ENCODE data around the gene LONRF2. TPM values are rescaled to one million over a fixed set of nuclear protein-coding genes. Genes with fewer than 3 reads are reported as not detected.
A peak's percentile ranks its signal among the peaks of the same experiment; 100 is the strongest.

The LONRF2 gene
- total and polyA plus RNA-seq, 8 donors, result 2.5 to 4.6 (median 3.4) TPM

DNA sequence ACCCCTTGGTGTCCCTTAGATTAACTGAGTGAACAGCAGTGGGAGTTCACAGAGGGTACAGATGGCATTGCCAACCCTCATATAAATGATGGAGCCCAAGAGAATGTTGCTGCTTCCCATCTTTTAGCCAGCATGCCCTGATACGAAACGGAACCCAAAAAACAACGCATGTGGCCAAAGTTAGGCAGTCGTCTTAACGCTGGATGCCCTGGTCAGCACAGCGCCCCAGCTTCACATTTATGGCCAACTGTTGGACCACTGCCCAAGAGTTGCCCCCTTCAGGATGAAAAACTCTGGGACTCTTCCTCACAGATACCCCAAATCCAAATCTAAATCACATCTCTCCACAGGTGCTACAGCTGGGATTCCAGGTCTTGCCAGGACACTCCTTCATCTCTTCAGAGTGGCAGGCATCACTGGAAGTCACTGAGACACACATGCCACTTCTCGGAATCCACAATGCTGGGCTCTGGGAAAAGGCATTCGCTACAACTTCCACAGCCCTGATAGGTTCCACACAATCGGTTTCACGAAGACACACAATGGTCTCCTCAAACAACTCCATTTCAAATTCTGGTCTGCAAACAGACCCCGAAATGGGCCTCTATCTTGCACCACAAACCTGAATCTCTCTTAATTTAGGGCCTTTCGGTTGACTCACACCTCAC, 44.6 kb downstream of the LONRF2 start:
- Histone ChIP-seq H3K36me3 (no peaks in the 10 kb centered on the region), H3K4me1 (no peaks in the 10 kb centered on the region), H3K27ac (no peak overlapping the region), H3K4me3 (no peak overlapping the region), H3K9me3 (no peaks in the 10 kb centered on the region), H3K27me3 (no peaks in the 10 kb centered on the region)
- ATAC-seq, result no peak
- DNase-seq, result no peak
- TF ChIP-seq, protein P1, sequence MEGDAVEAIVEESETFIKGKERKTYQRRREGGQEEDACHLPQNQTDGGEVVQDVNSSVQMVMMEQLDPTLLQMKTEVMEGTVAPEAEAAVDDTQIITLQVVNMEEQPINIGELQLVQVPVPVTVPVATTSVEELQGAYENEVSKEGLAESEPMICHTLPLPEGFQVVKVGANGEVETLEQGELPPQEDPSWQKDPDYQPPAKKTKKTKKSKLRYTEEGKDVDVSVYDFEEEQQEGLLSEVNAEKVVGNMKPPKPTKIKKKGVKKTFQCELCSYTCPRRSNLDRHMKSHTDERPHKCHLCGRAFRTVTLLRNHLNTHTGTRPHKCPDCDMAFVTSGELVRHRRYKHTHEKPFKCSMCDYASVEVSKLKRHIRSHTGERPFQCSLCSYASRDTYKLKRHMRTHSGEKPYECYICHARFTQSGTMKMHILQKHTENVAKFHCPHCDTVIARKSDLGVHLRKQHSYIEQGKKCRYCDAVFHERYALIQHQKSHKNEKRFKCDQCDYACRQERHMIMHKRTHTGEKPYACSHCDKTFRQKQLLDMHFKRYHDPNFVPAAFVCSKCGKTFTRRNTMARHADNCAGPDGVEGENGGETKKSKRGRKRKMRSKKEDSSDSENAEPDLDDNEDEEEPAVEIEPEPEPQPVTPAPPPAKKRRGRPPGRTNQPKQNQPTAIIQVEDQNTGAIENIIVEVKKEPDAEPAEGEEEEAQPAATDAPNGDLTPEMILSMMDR (IDR thresholded peaks at IDR 0.05), result no peak
- intact Hi-C loops (cut with DNase I), result no loop called here

DNA sequence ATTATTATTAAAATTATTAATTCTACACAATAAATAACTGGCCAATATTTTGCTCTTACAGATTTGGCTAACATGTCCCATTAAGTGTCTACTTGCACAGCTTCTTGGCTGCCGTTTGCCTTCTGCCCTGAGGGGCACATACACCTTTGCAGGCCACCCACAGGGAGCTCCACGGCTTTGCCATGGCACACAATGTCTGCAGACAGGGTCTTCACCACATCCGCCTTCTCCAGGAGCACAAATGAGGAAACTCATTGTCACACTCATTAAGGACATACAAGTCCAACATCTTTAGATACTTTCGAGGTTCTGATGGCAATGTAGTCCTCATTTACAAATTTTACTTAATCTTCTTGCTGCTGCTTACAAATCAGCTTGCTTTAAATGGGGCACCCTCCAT, 45.6 kb downstream of the LONRF2 start:
- no peak for DNase-seq
- H3K4me1 ChIP-seq, result no peaks in the 10 kb centered on the region
- no peak for ATAC-seq
- no peaks in the 10 kb centered on the region for H3K27me3 ChIP-seq
- H3K9me3 ChIP-seq, result no peaks in the 10 kb centered on the region
- no peak overlapping the region for H3K27ac ChIP-seq
- no peak overlapping the region for H3K4me3 ChIP-seq
- TF ChIP-seq, protein P1 (IDR thresholded peaks at IDR 0.05), result no peak
- intact Hi-C loops (cut with DNase I), result no loop called here
- H3K36me3 ChIP-seq, result no peaks in the 10 kb centered on the region

DNA sequence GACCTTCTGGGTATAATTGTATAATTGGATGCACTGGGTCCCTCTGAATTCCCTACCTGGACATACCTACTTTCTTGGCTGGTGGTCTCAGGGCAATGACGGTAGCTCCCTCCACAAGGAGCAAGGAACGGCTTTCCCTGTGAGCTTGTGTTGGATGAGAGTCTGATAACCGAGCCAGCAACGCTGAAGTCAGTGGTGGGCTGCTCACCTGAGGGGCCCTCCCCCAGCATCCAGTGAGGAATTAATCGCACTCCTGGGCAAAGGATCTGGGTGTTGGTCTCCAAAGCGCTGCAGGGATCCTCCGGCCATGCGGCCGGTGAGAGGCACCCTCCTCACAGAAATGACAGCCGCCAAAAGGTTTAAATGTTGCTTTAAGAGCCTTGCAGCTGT, 47.1 kb downstream of the LONRF2 start:
- Histone ChIP-seq H3K4me3 (no peak overlapping the region), H3K27me3 (no peaks in the 10 kb centered on the region), H3K27ac (no peak overlapping the region), H3K36me3 (no peaks in the 10 kb centered on the region), H3K9me3 (no peaks in the 10 kb centered on the region), H3K4me1 (no peaks in the 10 kb centered on the region)
- no peak for DNase-seq
- intact Hi-C loops (cut with DNase I), result no loop called here
- no peak for ATAC-seq
- TF ChIP-seq, protein P1 (IDR thresholded peaks at IDR 0.05), result no peak

DNA sequence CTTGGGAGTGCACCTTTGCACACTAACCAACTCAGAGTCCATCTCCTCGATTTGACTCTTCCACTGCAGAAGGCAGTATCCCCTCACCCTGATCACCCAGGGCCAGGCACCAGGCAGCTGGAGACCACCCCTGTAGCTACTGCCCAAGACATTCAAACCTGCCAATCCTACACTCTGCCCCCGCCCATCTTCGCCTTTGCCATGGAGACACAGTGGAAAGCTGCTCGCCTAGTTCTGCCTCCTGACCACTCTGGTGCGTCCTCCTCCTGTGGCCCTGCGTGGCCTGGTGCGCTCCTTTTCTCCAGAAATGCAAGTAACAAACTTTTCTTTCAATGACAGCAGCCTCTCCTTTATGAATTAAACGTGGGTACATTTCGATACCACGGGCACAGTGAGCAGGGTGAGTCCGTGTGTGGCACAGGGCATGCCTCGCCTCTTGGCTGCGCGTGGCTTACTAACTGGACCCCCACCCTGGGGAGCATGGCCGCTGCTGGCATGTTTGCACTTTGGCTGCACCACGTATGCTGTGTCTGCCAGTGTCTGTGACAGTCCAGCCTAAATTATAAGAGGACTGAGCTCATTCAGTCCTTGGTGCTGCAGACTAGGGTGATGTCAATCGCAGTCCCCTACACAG, 47.6 kb downstream of the LONRF2 start:
- DNase-seq, result no peak
- TF ChIP-seq, protein P1 (IDR thresholded peaks at IDR 0.05), result no peak
- intact Hi-C loops (cut with DNase I), result no loop called here
- Histone ChIP-seq H3K36me3 (no peaks in the 10 kb centered on the region), H3K27ac (no peak overlapping the region), H3K9me3 (no peaks in the 10 kb centered on the region), H3K27me3 (no peaks in the 10 kb centered on the region), H3K4me1 (no peaks in the 10 kb centered on the region), H3K4me3 (no peak overlapping the region)
- ATAC-seq, result no peak

DNA sequence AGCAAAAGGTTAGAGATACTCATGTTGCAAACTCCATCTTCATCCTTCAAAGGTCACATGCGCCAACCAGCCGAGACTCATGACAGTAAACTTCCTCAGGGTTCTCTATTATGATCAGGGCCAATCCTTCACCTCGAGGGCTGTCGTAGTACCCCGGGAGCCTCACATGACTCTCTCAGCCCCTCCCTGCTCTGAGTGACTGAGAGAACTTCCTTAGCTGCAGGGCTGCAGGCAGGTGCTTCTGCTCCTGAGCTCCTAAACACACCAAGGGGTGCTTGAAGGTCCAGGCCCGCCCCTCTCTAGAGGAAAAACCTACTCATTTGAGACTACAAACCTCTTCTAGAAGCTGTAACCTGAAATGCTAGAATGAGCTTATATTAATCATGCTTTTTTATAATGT, 48.2 kb downstream of the LONRF2 start:
- H3K9me3 ChIP-seq, result no peaks in the 10 kb centered on the region
- no peak overlapping the region for H3K27ac ChIP-seq
- no peaks in the 10 kb centered on the region for H3K36me3 ChIP-seq
- intact Hi-C loops (cut with DNase I), result no loop called here
- ATAC-seq (peak; percentile 89), DNase-seq (peak in 1 of 4 donors; percentile 43)
- no peaks in the 10 kb centered on the region for H3K4me1 ChIP-seq
- TF ChIP-seq, protein P1 (IDR thresholded peaks at IDR 0.05), result no peak
- no peaks in the 10 kb centered on the region for H3K27me3 ChIP-seq
- H3K4me3 ChIP-seq, result no peak overlapping the region

Data from left lung (tissue), 10 donors.